Testis (tissue), 2 donors: ENCODE results near the gene SYT13.

Experiments used
- POLR2A ChIP-seq: fragments of 450-650 bp; IDR thresholded peaks from one replicate; pipeline ENCODE4 v1.6.1; 2017; ENCODE audit warnings: antibody characterized with exemption, mild to moderate bottlenecking, moderate library complexity
- TF ChIP-seq, protein P1 (sequence below), 3 experiments: fragments of 450-650 bp in 2 of 3; fragments of 200-600 bp in 1 of 3; sonication (generic) in 1 of 3; IDR thresholded peaks; one replicate each; pipeline ENCODE4 v1.5.1; 2016 to 2019; ENCODE audit warnings: antibody characterized with exemption in 3 of 3, mild to moderate bottlenecking in 2 of 3, moderate library complexity in 1 of 3

- TF ChIP-seq, protein P1, sequence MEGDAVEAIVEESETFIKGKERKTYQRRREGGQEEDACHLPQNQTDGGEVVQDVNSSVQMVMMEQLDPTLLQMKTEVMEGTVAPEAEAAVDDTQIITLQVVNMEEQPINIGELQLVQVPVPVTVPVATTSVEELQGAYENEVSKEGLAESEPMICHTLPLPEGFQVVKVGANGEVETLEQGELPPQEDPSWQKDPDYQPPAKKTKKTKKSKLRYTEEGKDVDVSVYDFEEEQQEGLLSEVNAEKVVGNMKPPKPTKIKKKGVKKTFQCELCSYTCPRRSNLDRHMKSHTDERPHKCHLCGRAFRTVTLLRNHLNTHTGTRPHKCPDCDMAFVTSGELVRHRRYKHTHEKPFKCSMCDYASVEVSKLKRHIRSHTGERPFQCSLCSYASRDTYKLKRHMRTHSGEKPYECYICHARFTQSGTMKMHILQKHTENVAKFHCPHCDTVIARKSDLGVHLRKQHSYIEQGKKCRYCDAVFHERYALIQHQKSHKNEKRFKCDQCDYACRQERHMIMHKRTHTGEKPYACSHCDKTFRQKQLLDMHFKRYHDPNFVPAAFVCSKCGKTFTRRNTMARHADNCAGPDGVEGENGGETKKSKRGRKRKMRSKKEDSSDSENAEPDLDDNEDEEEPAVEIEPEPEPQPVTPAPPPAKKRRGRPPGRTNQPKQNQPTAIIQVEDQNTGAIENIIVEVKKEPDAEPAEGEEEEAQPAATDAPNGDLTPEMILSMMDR (IDR thresholded peaks at IDR 0.05) = no peak
- TF ChIP-seq POLR2A = no peak
Observed at GRCh38 chr11:45213316-45213665, 72.8 kb downstream of the SYT13 start.
